Gastrocnemius medialis (tissue), 4 donors: ENCODE measurements around the gene OSTF1.

Source experiments
- POLR2A ChIP-seq, 2 donors: fragments of 450-650 bp; IDR thresholded peaks; one replicate each; pipeline ENCODE4 v1.6.1; 2017; ENCODE audit warnings: antibody characterized with exemption in 2 of 2, mild to moderate bottlenecking in 2 of 2, moderate library complexity in 2 of 2
- TF ChIP-seq, protein P1 (sequence below), 5 experiments: fragments of 450-650 bp in 3 of 5; fragments of 200-600 bp in 2 of 5; sonication (generic) in 2 of 5; IDR thresholded peaks in 4 of 5; conservative IDR thresholded peaks in 1 of 5; 1 replicate in 4 of 5; 2 replicates in 1 of 5; pipeline ENCODE4 v1.5.1; 2016 to 2019; ENCODE audit warnings: antibody characterized with exemption in 5 of 5, mild to moderate bottlenecking in 3 of 5, moderate library complexity in 3 of 5

DNA sequence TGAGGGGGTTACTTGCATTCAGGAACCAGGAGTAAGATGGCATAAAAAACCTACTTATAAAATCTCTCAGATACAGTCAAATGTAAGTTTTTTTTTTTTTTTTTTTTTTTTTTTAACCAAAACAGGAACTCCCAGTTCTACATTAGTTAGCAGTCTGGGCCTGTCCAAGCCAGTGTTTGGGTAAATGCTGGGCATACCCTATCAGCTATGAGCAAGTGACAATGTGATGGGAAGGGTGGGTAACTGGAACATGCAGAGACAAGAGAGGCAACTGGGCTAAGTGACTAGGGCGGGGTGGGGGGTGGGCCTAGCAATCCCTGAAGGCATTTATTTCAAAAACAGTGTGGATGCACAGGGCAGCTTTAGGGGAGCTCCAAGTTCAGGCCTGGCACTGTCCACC lies 2.7 kb upstream of the OSTF1 start:
- TF ChIP-seq, protein P1, sequence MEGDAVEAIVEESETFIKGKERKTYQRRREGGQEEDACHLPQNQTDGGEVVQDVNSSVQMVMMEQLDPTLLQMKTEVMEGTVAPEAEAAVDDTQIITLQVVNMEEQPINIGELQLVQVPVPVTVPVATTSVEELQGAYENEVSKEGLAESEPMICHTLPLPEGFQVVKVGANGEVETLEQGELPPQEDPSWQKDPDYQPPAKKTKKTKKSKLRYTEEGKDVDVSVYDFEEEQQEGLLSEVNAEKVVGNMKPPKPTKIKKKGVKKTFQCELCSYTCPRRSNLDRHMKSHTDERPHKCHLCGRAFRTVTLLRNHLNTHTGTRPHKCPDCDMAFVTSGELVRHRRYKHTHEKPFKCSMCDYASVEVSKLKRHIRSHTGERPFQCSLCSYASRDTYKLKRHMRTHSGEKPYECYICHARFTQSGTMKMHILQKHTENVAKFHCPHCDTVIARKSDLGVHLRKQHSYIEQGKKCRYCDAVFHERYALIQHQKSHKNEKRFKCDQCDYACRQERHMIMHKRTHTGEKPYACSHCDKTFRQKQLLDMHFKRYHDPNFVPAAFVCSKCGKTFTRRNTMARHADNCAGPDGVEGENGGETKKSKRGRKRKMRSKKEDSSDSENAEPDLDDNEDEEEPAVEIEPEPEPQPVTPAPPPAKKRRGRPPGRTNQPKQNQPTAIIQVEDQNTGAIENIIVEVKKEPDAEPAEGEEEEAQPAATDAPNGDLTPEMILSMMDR (IDR thresholded peaks at IDR 0.05 in 4 of 5, conservative IDR thresholded peaks at IDR 0.05 in 1 of 5), result no peak
- no peak for TF ChIP-seq POLR2A (IDR thresholded peaks at IDR 0.05)
